Measurements from ENCODE around the gene ABTB1.

ABTB1 gene

DNA sequence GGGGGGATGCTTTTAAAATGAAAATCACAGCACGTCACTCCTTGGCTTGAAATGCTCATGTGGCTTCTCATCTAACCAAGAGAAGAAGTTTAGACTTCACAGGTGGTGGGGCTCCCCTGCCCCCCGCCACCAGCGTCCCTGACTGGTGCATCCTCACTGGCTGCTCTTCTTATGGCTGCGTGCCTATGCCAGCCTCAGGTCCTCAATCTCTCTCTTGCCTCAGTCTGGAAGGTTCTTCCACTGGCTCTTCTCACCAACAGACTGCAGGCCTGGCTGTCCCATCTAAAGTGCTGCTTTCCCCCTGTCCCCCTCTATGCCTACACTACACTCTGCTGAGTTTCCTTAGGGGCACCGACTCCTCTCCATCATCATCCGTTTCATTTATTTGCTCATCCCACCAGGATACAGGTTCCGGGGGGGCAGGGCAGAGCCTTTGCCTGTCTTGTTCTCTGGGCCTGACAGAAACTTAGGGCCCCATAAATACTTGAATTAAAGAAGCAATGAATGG, 20.6 kb downstream of the ABTB1 start:
- Histone ChIP-seq H3K4me3 (ENCODE audit: low read length in 2 of 2) (no peak overlapping the region), H4K8ac (ENCODE audit: low read depth, low read length) (no peak overlapping the region)
- WGBS, 2 donors (ENCODE audit: extremely low coverage in 2 of 2, insufficient read length in 2 of 2, insufficient replicate concordance in 1 of 2), result no CpG with 5 or more reads among the region's 7 CpGs

DNA sequence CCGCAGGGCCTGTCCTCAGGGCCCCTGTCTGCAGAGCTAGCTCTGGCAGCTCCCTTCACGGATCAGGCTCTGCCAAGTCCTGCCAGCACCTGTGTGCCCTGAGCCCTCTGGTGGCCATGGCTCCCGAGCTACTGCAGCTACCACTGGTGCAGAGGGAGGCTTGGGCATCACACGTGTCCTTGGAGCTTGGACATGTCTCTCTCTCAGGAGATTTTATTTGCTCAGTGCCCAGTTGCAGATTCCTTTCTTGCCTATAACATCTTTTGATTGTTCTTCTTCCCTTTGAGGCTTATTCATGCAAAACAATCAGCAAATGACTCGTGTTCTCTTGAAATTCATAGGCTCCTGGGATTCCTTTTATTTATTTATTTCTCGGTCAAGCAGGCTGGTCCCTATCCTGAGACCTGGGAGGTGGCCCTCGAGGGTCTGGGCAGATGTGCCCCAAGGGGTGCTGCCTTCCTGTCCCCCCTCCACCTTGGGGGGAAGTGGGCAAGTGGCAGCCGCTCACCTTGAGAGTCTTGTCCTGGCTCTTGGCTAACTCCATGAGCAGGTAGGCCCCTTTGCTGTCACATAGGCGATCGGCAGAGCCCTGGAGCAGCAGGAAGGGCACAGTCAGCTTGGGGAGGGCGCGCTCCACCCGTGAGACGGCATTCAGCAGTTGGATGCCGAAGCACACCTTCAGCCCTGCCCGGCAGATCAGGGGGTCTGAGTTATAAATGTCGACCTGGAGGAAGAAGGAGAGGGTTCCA, 21.9 kb downstream of the ABTB1 start:
- Histone ChIP-seq H3K14ac (ENCODE audit: low read length) (no peak overlapping the region), H2BK12ac (ENCODE audit: low read length) (peak overlapping the region; percentile 68), H3K4ac (ENCODE audit: low read length) (no peak overlapping the region), H2BK5ac (ENCODE audit: low read length) (peak overlapping the region; percentile 62), H3K23ac (ENCODE audit: low read depth, low read length, poor library complexity) (no peak overlapping the region), H3K36me3 (replicated peaks in 1 of 2; ENCODE audit: control insufficient read depth in 2 of 2, insufficient read depth in 2 of 2, low read length in 2 of 2) (no peaks in the 10 kb centered on the region), H4K8ac (ENCODE audit: low read depth, low read length) (no peak overlapping the region), H3K9ac (ENCODE audit: low read depth, low read length, poor library complexity) (no peak overlapping the region), H3K27ac (replicated peaks; ENCODE audit: low read length) (no peak overlapping the region), H2AK5ac (ENCODE audit: low read depth, low read length) (peak overlapping the region; percentile 58), H3K79me1 (ENCODE audit: low read depth, low read length) (no peaks in the 10 kb centered on the region), H4K91ac (ENCODE audit: low read depth, low read length, poor library complexity) (no peak overlapping the region), H3K4me2 (ENCODE audit: insufficient read depth, low read length, poor library complexity, severe bottlenecking) (no peak overlapping the region), H3K27me3 (ENCODE audit: control insufficient read depth in 3 of 3, insufficient read depth in 3 of 3, low read depth in 1 of 3, low read length in 3 of 3) (peaks cover 0 to 5% (median 0%) of the 10 kb centered on the region in 3 experiments), H3K4me1 (ENCODE audit: control insufficient read depth in 2 of 2, insufficient read depth in 1 of 2, low read depth in 1 of 2, low read length in 2 of 2) (peaks cover 6 to 20% of the 10 kb centered on the region in 2 donors), H2BK120ac (ENCODE audit: low read depth, low read length) (peak overlapping the region; percentile 88), H3K4me3 (ENCODE audit: low read length in 2 of 2) (no peak overlapping the region), H2BK15ac (ENCODE audit: low read length) (no peak overlapping the region), H3K18ac (ENCODE audit: low read length) (peak overlapping the region; percentile 56), H2AFZ (ENCODE audit: low read length) (no peak overlapping the region), H3K9me3 (replicated peaks in 1 of 2; ENCODE audit: control insufficient read depth in 2 of 2, insufficient read depth in 1 of 2, low read depth in 1 of 2, low read length in 2 of 2) (no peaks in the 10 kb centered on the region)
- WGBS, 2 donors (ENCODE audit: extremely low coverage in 2 of 2, insufficient read length in 2 of 2, insufficient replicate concordance in 1 of 2), result no CpG with 5 or more reads among the region's 17 CpGs
- DNase-seq (ENCODE audit: low spot score), result no peak

More for the DNA sequence above, 20.6 kb downstream of the ABTB1 start:
- H3K27ac ChIP-seq (replicated peaks; ENCODE audit: low read length), result no peak overlapping the region
- no peak overlapping the region for H3K23ac ChIP-seq (ENCODE audit: low read depth, low read length, poor library complexity)
- no peak overlapping the region for H3K18ac ChIP-seq (ENCODE audit: low read length)
- peak overlapping the region; percentile 75 for H3K9ac ChIP-seq (ENCODE audit: low read depth, low read length, poor library complexity)
- no peak overlapping the region for H2AK5ac ChIP-seq (ENCODE audit: low read depth, low read length)
- no peak overlapping the region for H2BK15ac ChIP-seq (ENCODE audit: low read length)
- DNase-seq (ENCODE audit: low spot score), result no peak
- no peaks in the 10 kb centered on the region for H3K79me1 ChIP-seq (ENCODE audit: low read depth, low read length)
- H2BK5ac ChIP-seq (ENCODE audit: low read length), result peak overlapping the region; percentile 72
- H3K9me3 ChIP-seq (replicated peaks in 1 of 2; ENCODE audit: control insufficient read depth in 2 of 2, insufficient read depth in 1 of 2, low read depth in 1 of 2, low read length in 2 of 2), result no peaks in the 10 kb centered on the region
- no peak overlapping the region for H4K91ac ChIP-seq (ENCODE audit: low read depth, low read length, poor library complexity)
- H3K27me3 ChIP-seq (ENCODE audit: control insufficient read depth in 3 of 3, insufficient read depth in 3 of 3, low read depth in 1 of 3, low read length in 3 of 3), result peaks cover 0 to 13% (median 0%) of the 10 kb centered on the region in 3 experiments
- no peak overlapping the region for H3K4ac ChIP-seq (ENCODE audit: low read length)
- no peak overlapping the region for H2BK120ac ChIP-seq (ENCODE audit: low read depth, low read length)
- no peak overlapping the region for H3K4me2 ChIP-seq (ENCODE audit: insufficient read depth, low read length, poor library complexity, severe bottlenecking)
- H2AFZ ChIP-seq (ENCODE audit: low read length), result no peak overlapping the region
- peaks cover 6 to 32% of the 10 kb centered on the region in 2 donors for H3K4me1 ChIP-seq (ENCODE audit: control insufficient read depth in 2 of 2, insufficient read depth in 1 of 2, low read depth in 1 of 2, low read length in 2 of 2)
- H2BK12ac ChIP-seq (ENCODE audit: low read length), result no peak overlapping the region
- no peaks in the 10 kb centered on the region for H3K36me3 ChIP-seq (replicated peaks in 1 of 2; ENCODE audit: control insufficient read depth in 2 of 2, insufficient read depth in 2 of 2, low read length in 2 of 2)
- H3K14ac ChIP-seq (ENCODE audit: low read length), result no peak overlapping the region

- Histone ChIP-seq H3K36me3 (replicated peaks in 1 of 2; ENCODE audit: control insufficient read depth in 2 of 2, insufficient read depth in 2 of 2, low read length in 2 of 2) (no peaks in the 10 kb centered on the region), H3K27me3 (ENCODE audit: control insufficient read depth in 3 of 3, insufficient read depth in 3 of 3, low read depth in 1 of 3, low read length in 3 of 3) (peaks cover 0 to 5% (median 0%) of the 10 kb centered on the region in 3 experiments), H3K4ac (ENCODE audit: low read length) (no peak overlapping the region), H3K9me3 (replicated peaks in 1 of 2; ENCODE audit: control insufficient read depth in 2 of 2, insufficient read depth in 1 of 2, low read depth in 1 of 2, low read length in 2 of 2) (no peaks in the 10 kb centered on the region), H2AK5ac (ENCODE audit: low read depth, low read length) (no peak overlapping the region), H3K4me2 (ENCODE audit: insufficient read depth, low read length, poor library complexity, severe bottlenecking) (peak overlapping the region; percentile 57), H2BK5ac (ENCODE audit: low read length) (peak overlapping the region; percentile 1), H4K8ac (ENCODE audit: low read depth, low read length) (peak overlapping the region; percentile 20), H3K79me1 (ENCODE audit: low read depth, low read length) (no peaks in the 10 kb centered on the region), H3K27ac (replicated peaks; ENCODE audit: low read length) (no peak overlapping the region), H2BK120ac (ENCODE audit: low read depth, low read length) (no peak overlapping the region), H3K23ac (ENCODE audit: low read depth, low read length, poor library complexity) (no peak overlapping the region), H4K91ac (ENCODE audit: low read depth, low read length, poor library complexity) (no peak overlapping the region), H2AFZ (ENCODE audit: low read length) (peak overlapping the region; percentile 93), H3K4me3 (ENCODE audit: low read length in 2 of 2) (peak overlapping the region; percentile 21 to 35), H3K4me1 (ENCODE audit: control insufficient read depth in 2 of 2, insufficient read depth in 1 of 2, low read depth in 1 of 2, low read length in 2 of 2) (peaks cover 3 to 11% of the 10 kb centered on the region in 2 donors), H2BK15ac (ENCODE audit: low read length) (peak overlapping the region; percentile 6), H2BK12ac (ENCODE audit: low read length) (peak overlapping the region; percentile 30), H3K9ac (ENCODE audit: low read depth, low read length, poor library complexity) (no peak overlapping the region), H3K18ac (ENCODE audit: low read length) (peak overlapping the region; percentile 88), H3K14ac (ENCODE audit: low read length) (no peak overlapping the region)
- WGBS, 2 donors (ENCODE audit: extremely low coverage in 2 of 2, insufficient read length in 2 of 2, insufficient replicate concordance in 1 of 2), result no CpG with 5 or more reads among the region's 16 CpGs
- DNase-seq (ENCODE audit: low spot score), result peak; percentile 47
Observed at GRCh38 chr3:127697551-127698240, 24.9 kb downstream of the ABTB1 start.

DNA sequence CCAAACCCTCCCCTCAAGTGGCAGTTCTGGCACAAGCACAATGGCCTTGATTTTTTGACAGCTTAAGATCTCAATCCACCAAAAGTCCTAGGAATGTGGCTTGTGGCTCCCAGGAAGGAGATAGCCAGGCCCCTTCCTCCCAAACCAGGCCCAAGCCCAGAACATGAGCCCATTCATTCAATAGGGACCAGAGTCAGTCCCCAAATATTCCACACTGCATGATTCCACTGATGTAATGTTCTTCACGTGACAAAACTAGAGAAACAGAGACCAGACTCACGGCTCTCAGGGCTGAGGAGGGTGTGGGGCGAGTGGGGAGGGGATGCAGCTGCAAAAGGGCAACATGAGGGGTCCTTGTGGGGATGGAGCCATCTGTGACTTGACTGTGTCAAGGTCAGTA, 25.5 kb downstream of the ABTB1 start:
- peak overlapping the region; percentile 30 for H2BK12ac ChIP-seq (ENCODE audit: low read length)
- H4K8ac ChIP-seq (ENCODE audit: low read depth, low read length), result peak overlapping the region; percentile 4
- H4K91ac ChIP-seq (ENCODE audit: low read depth, low read length, poor library complexity), result no peak overlapping the region
- DNase-seq (ENCODE audit: low spot score), result no peak
- H2AK5ac ChIP-seq (ENCODE audit: low read depth, low read length), result no peak overlapping the region
- H2AFZ ChIP-seq (ENCODE audit: low read length), result peak overlapping the region; percentile 93
- peak overlapping the region; percentile 6 for H2BK15ac ChIP-seq (ENCODE audit: low read length)
- H3K27ac ChIP-seq (replicated peaks; ENCODE audit: low read length), result no peak overlapping the region
- no peak overlapping the region for H3K4me2 ChIP-seq (ENCODE audit: insufficient read depth, low read length, poor library complexity, severe bottlenecking)
- peaks cover 3 to 11% of the 10 kb centered on the region in 2 donors for H3K4me1 ChIP-seq (ENCODE audit: control insufficient read depth in 2 of 2, insufficient read depth in 1 of 2, low read depth in 1 of 2, low read length in 2 of 2)
- WGBS, 2 donors (ENCODE audit: extremely low coverage in 2 of 2, insufficient read length in 2 of 2, insufficient replicate concordance in 1 of 2), result no CpG with 5 or more reads among the region's 3 CpGs
- no peak overlapping the region for H2BK120ac ChIP-seq (ENCODE audit: low read depth, low read length)
- no peak overlapping the region for H2BK5ac ChIP-seq (ENCODE audit: low read length)
- H3K9me3 ChIP-seq (replicated peaks in 1 of 2; ENCODE audit: control insufficient read depth in 2 of 2, insufficient read depth in 1 of 2, low read depth in 1 of 2, low read length in 2 of 2), result no peaks in the 10 kb centered on the region
- no peak overlapping the region for H3K23ac ChIP-seq (ENCODE audit: low read depth, low read length, poor library complexity)
- no peaks in the 10 kb centered on the region for H3K27me3 ChIP-seq (ENCODE audit: control insufficient read depth in 3 of 3, insufficient read depth in 3 of 3, low read depth in 1 of 3, low read length in 3 of 3)
- H3K14ac ChIP-seq (ENCODE audit: low read length), result no peak overlapping the region
- no peaks in the 10 kb centered on the region for H3K36me3 ChIP-seq (replicated peaks in 1 of 2; ENCODE audit: control insufficient read depth in 2 of 2, insufficient read depth in 2 of 2, low read length in 2 of 2)
- H3K18ac ChIP-seq (ENCODE audit: low read length), result no peak overlapping the region
- H3K79me1 ChIP-seq (ENCODE audit: low read depth, low read length), result no peaks in the 10 kb centered on the region
- H3K4ac ChIP-seq (ENCODE audit: low read length), result no peak overlapping the region
- no peak overlapping the region for H3K9ac ChIP-seq (ENCODE audit: low read depth, low read length, poor library complexity)
- no peak overlapping the region for H3K4me3 ChIP-seq (ENCODE audit: low read length in 2 of 2)
